K562 (cell line): ENCODE measurements around the gene AGBL1. TPM values are rescaled to one million over a fixed set of nuclear protein-coding genes. Genes with fewer than 3 reads are reported as not detected.

ENCODE experiments used
- ATAC-seq: fragments of 200-7000 bp; cut with Tn5 transposase; 3 replicates; pipeline ENCODE4 v1.9.1; 2020; ENCODE audit warnings: moderate library complexity
- BruUV-seq: library from RNA; stranded (reverse); fragments of 400-500 nt; replicated peaks from 2 replicates; lab custom pipeline; 2021; lab: Mats Ljungman, UMichigan
- CTCF ChIA-PET: fragments of 300-600 bp; formaldehyde crosslinking; extraction: SDS; loops from one replicate; lab custom pipeline; 2021; ENCODE audit warnings: low intra/inter-chr PET ratio; lab: Yijun Ruan, JAX
- POLR2A ChIA-PET: fragments of 300-600, 350-650 bp; sonication (Branson Sonifier 250); formaldehyde crosslinking; extraction: SDS; loops from one replicate; lab custom pipeline; 2021; ENCODE audit warnings: antibody characterized with exemption, inconsistent platforms; lab: Yijun Ruan, JAX
- DNase-seq, 4 experiments: peaks; one replicate each; pipeline versions ENCODE4 v3.0.0 to v3.0.0-alpha.2; 2011 to 2018; ENCODE audit warnings: low spot score in 3 of 4, mixed read lengths in 3 of 4; ENCODE audit errors: extremely low read depth in 1 of 4
- FAIRE-seq: peaks from 2 replicates; lab custom pipeline; 2011; peaks lifted over from hg19 to GRCh38; lab: Jason Lieb, UNC
- H2AFZ ChIP-seq: 2 replicates; pipeline ENCODE4 v1.6.0; 2011; ENCODE audit warnings: low read depth, low read length, control low read depth, inconsistent platforms
- H3K27ac ChIP-seq: fragments of 200-600 bp; 3 replicates; pipeline ENCODE4 v1.8.0; 2011; ENCODE audit warnings: low read depth, mild to moderate bottlenecking, control low read depth, inconsistent platforms, low read length, moderate library complexity, mixed read lengths; ENCODE audit errors: extremely low read depth
- H3K27me3 ChIP-seq, 2 experiments: fragments of 300-600 bp in 1 of 2; 2 replicates in 1 of 2; 3 replicates in 1 of 2; pipeline versions ENCODE4 v1.6.0 to v1.8.0; 2011; ENCODE audit warnings: inconsistent platforms in 2 of 2, low read length in 2 of 2, mild to moderate bottlenecking in 1 of 2, mixed read lengths in 1 of 2, moderate library complexity in 1 of 2; ENCODE audit not compliant: control insufficient read depth in 2 of 2, insufficient read depth in 2 of 2
- H3K36me3 ChIP-seq: fragments of 300-600 bp; 3 replicates; pipeline ENCODE4 v1.8.0; 2011; ENCODE audit warnings: mild to moderate bottlenecking, low read length, inconsistent platforms; ENCODE audit not compliant: control insufficient read depth, insufficient read depth
- H3K4me1 ChIP-seq, 2 experiments: fragments of 200-600 bp in 1 of 2; replicated peaks in 1 of 2; 2 replicates in 1 of 2; 3 replicates in 1 of 2; pipeline versions ENCODE4 v1.5.1 to v1.8.0; 2011; ENCODE audit warnings: inconsistent platforms in 2 of 2, low read length in 2 of 2, mild to moderate bottlenecking in 1 of 2, mixed read lengths in 1 of 2, moderate library complexity in 1 of 2; ENCODE audit not compliant: control insufficient read depth in 2 of 2, insufficient read depth in 2 of 2
- H3K4me2 ChIP-seq: 2 replicates; pipeline ENCODE4 v1.6.1; 2011; ENCODE audit warnings: low read length, control low read depth, inconsistent platforms, mixed read lengths; ENCODE audit not compliant: insufficient read depth
- H3K4me3 ChIP-seq: fragments of 200-600 bp; sonication (generic), shearing (Covaris generic); 2 replicates; pipeline ENCODE4 v1.5.1; 2016; ENCODE audit warnings: control low read depth, inconsistent platforms
- H3K79me2 ChIP-seq: fragments of 200-600 bp; 3 replicates; pipeline ENCODE4 v1.8.0; 2011; ENCODE audit warnings: low read length, inconsistent platforms; ENCODE audit not compliant: control insufficient read depth, insufficient read depth
- H3K9ac ChIP-seq, 2 experiments: 2 replicates each; pipeline versions ENCODE4 v1.6.0 to v1.6.1; 2011; ENCODE audit warnings: low read depth in 2 of 2, low read length in 2 of 2, control low read depth in 1 of 2, inconsistent platforms in 1 of 2, mild to moderate bottlenecking in 1 of 2, mixed read lengths in 1 of 2; ENCODE audit not compliant: insufficient read depth in 1 of 2
- H3K9me1 ChIP-seq: one replicate; pipeline ENCODE4 v1.6.0; 2011; ENCODE audit warnings: inconsistent platforms, mild to moderate bottlenecking, low read length, moderate library complexity; ENCODE audit not compliant: control insufficient read depth, insufficient read depth
- H3K9me3 ChIP-seq: replicated peaks from 2 replicates; pipeline ENCODE4 v1.5.1; 2011; ENCODE audit warnings: low read depth, low read length, inconsistent platforms; ENCODE audit not compliant: control insufficient read depth, insufficient read depth
- H4K20me1 ChIP-seq: replicated peaks from 2 replicates; pipeline ENCODE4 v1.6.1; 2011; ENCODE audit warnings: low read length, inconsistent platforms, mixed read lengths; ENCODE audit not compliant: control insufficient read depth, insufficient read depth
- ARNT ChIP-seq, 2 experiments: fragments of 450-650 bp; IDR thresholded peaks; 2 replicates each; pipeline ENCODE4 v1.6.1; 2016; ENCODE audit warnings: mild to moderate bottlenecking in 1 of 2
- BHLHE40 ChIP-seq: IDR thresholded peaks from 2 replicates; pipeline ENCODE4 v1.6.1; 2011; ENCODE audit warnings: low read length, improper control_type of control experiment
- CBX2 ChIP-seq: fragments of 200-600 bp; sonication (generic); IDR thresholded peaks from one replicate; pipeline ENCODE4 v1.6.1; 2012; ENCODE audit warnings: mild to moderate bottlenecking, low read length, inconsistent platforms; ENCODE audit not compliant: insufficient read depth, poor library complexity, severe bottlenecking
- CTBP1 ChIP-seq: fragments of 450-650 bp; IDR thresholded peaks from 2 replicates; pipeline ENCODE4 v1.6.1; 2016; ENCODE audit warnings: borderline replicate concordance
- HMGN3 ChIP-seq: IDR thresholded peaks from 2 replicates; pipeline ENCODE4 v1.6.1; 2011; ENCODE audit warnings: borderline replicate concordance, low read depth, mild to moderate bottlenecking, mixed read lengths, low read length; ENCODE audit not compliant: insufficient read length; ENCODE audit errors: extremely low read depth
- PRMT5 ChIP-seq: sonication (generic); formaldehyde crosslinking; IDR thresholded peaks from 2 replicates; pipeline ENCODE4 v1.5.0; 2020; ENCODE audit warnings: missing genetic modification reagents
- PTTG1 ChIP-seq: fragments of 450-650 bp; IDR thresholded peaks from 2 replicates; pipeline ENCODE4 v1.6.1; 2016; ENCODE audit warnings: low read depth, mild to moderate bottlenecking, missing genetic modification characterization, missing compliant biosample characterization
- STAT5B ChIP-seq: fragments of 250-450 bp; sonication (Bioruptor Pico); IDR thresholded peaks from 2 replicates; pipeline ENCODE4 v1.8.0; 2021; ENCODE audit warnings: mild to moderate bottlenecking, inconsistent platforms
- WGBS: fragments of 100-300 bp; shearing (Covaris generic); methylation state at CpG from one replicate; pipeline ENCODE4 v1.1.6; 2016; ENCODE audit warnings: low coverage, mixed read lengths; ENCODE audit not compliant: insufficient coverage; ENCODE audit errors: missing lambda C conversion rate; 5-methylcytosine and 5-hydroxymethylcytosine counted together
- in situ Hi-C: fragments of 300-500 bp; cut with MboI; formaldehyde crosslinking; loops from 4 replicates; pipeline ENCODE4 v1.15.0; 2018; ENCODE audit warnings: inconsistent platforms, mixed read lengths
- intact Hi-C: fragments of 100-400 bp; cut with micrococcal nuclease; formaldehyde crosslinking; loops from 2 replicates; pipeline ENCODE4 v1.14.2; 2022
- polyA plus RNA-seq, 8 experiments: library from polyadenylated mRNA; depleted of rRNA in 4 of 8; stranded (reverse) in 5 of 8; unstranded in 3 of 8; fragments of >200 nt; fragmentation: Nextera tagmentation in 2 of 8; fragmentation: Illumina TruSeq in 1 of 8; extraction: Ambion mirVana in 2 of 8; extraction: Trizol in 1 of 8; gene quantifications; 2 replicates each; pipeline versions ENCODE4 v1.2.1 to v1.2.3, GENCODE V29; 2011 to 2014; ENCODE audit warnings: inconsistent platforms in 1 of 8, missing spikeins in 1 of 8
- total RNA-seq, 7 experiments: library from RNA; depleted of rRNA in 6 of 7; stranded (reverse); fragments of >200 nt in 6 of 7; fragmentation: Illumina TruSeq in 2 of 7; extraction: Trizol in 2 of 7; gene quantifications; 2 replicates each; pipeline versions ENCODE4 v1.2.1 to v1.2.3, GENCODE V29; 2011 to 2021; ENCODE audit warnings: low replicate concordance in 1 of 7
- TF ChIP-seq, protein P1 (sequence below): fragments of 450-650 bp; IDR thresholded peaks from 2 replicates; pipeline ENCODE4 v1.6.1; 2016; ENCODE audit warnings: low read depth, mild to moderate bottlenecking, moderate library complexity
- TF ChIP-seq, protein P2 (sequence below): fragments of 450-650 bp; IDR thresholded peaks from one replicate; pipeline ENCODE4 v1.6.1; 2018; ENCODE audit warnings: mild to moderate bottlenecking, moderate library complexity; ENCODE audit not compliant: partially characterized antibody
- TF ChIP-seq, protein P3 (sequence below): sonication (generic); formaldehyde crosslinking; IDR thresholded peaks from 2 replicates; pipeline ENCODE4 v1.8.1; 2023; ENCODE audit warnings: mild to moderate bottlenecking, missing genetic modification reagents

Gene AGBL1
- total and polyA plus RNA-seq, 9 of the 15 experiments (the other 6 are each of a cell fraction or from before 2014, with no cell fraction given): not detected

DNA sequence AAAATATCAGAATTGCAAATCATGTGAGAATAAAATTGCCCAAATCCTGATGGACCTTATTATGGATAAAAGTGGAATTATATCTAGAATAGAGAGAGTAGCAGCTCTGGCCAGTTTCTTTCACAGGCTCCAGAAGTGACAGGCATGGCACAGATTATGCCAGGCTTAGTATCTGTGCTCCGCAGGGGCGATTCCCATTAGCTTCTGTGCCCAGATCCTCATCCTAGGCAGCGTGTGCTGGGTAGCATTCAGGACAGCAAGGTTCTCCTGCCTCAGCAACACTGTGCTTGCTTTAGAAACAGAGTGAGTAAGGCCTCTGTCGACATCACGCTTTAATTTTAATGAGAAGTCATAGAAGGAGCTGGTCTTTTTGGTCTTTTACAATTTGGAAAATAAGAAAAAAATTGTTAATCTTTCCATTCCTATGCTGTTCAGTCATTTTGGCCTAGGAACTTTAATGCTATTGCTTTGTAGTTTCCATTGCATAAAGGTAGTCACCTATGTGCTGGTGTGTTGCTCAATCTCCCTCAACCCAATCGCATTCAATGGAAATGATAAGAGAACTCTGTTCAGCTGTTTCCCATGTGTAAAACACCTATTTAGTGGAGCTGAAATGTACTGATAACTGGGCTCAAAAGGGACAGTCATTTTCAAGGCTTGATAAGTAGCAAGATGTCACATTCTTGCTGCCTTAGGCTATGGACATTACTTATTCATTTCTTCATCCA lies 770.1 kb downstream of the AGBL1 start:
- TF ChIP-seq STAT5B (CRISPR knock-in tag) (no peak), ARNT (IDR thresholded peaks at IDR 0.05) (no peak), CTBP1 (no peak), PRMT5 (CRISPR knock-in tag) (no peak)
- TF ChIP-seq, all 486 proteins: peak for 0
- Histone ChIP-seq H3K4me1 (no peaks in the 10 kb centered on the region), H3K9ac (no peak overlapping the region), H3K9me1 (no peaks in the 10 kb centered on the region), H3K4me2 (no peak overlapping the region), H3K4me3 (no peak overlapping the region), H3K36me3 (no peaks in the 10 kb centered on the region), H4K20me1 (no peaks in the 10 kb centered on the region), H3K27me3 (no peaks in the 10 kb centered on the region), H3K27ac (no peak overlapping the region), H3K79me2 (no peaks in the 10 kb centered on the region), H3K9me3 (no peaks in the 10 kb centered on the region), H2AFZ (no peak overlapping the region)
- intact Hi-C loops: no loop called here
- no peak for FAIRE-seq
- DNase-seq: no peak
- in situ Hi-C loops: no loop called here
- ChIA-PET POLR2A (no interaction called here), CTCF (no interaction called here)
- ATAC-seq: no peak
- no TSS peak for BruUV-seq
- 0% methylated on average over 6 of the region's 6 CpGs for WGBS

DNA sequence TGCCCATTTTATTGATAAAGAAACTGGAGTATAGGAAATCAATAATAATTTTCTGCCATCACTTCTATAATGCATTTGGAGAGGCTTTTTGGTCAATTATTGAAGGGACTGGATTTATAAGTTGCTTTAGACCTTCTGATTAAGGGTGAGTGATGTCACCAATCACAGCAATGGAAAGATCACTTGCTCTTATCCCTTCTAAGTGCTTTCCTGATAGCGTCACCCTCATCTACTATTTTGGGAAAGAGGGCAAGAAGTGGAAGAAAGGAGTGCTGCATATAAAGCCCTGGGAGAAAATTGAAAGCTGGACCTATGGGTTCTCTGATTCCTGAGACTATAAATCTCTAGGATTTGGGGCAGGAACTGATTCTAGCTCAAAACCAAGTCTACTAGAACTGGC lies 771.3 kb downstream of the AGBL1 start:
- Histone ChIP-seq H3K4me1 (no peaks in the 10 kb centered on the region), H3K79me2 (no peaks in the 10 kb centered on the region), H3K36me3 (no peaks in the 10 kb centered on the region), H3K9me1 (no peaks in the 10 kb centered on the region), H3K4me2 (no peak overlapping the region), H2AFZ (no peak overlapping the region), H3K27ac (no peak overlapping the region), H3K4me3 (no peak overlapping the region), H4K20me1 (no peaks in the 10 kb centered on the region), H3K9me3 (no peaks in the 10 kb centered on the region), H3K9ac (no peak overlapping the region), H3K27me3 (no peaks in the 10 kb centered on the region)
- no peak for FAIRE-seq
- ChIA-PET POLR2A (no interaction called here), CTCF (no interaction called here)
- WGBS: 0% methylated on average over 1 of the region's 1 CpG
- intact Hi-C loops: no loop called here
- in situ Hi-C loops: no loop called here
- DNase-seq: no peak
- no TSS peak for BruUV-seq
- no peak for ATAC-seq
- TF ChIP-seq BHLHE40 (no peak), HMGN3 (no peak), CBX2 (no peak), PTTG1 (tag) (no peak)
- TF ChIP-seq, protein P1, sequence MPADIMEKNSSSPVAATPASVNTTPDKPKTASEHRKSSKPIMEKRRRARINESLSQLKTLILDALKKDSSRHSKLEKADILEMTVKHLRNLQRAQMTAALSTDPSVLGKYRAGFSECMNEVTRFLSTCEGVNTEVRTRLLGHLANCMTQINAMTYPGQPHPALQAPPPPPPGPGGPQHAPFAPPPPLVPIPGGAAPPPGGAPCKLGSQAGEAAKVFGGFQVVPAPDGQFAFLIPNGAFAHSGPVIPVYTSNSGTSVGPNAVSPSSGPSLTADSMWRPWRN: no peak
- TF ChIP-seq, protein P2, sequence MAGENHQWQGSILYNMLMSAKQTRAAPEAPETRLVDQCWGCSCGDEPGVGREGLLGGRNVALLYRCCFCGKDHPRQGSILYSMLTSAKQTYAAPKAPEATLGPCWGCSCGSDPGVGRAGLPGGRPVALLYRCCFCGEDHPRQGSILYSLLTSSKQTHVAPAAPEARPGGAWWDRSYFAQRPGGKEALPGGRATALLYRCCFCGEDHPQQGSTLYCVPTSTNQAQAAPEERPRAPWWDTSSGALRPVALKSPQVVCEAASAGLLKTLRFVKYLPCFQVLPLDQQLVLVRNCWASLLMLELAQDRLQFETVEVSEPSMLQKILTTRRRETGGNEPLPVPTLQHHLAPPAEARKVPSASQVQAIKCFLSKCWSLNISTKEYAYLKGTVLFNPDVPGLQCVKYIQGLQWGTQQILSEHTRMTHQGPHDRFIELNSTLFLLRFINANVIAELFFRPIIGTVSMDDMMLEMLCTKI: no peak
- TF ChIP-seq, protein P3, sequence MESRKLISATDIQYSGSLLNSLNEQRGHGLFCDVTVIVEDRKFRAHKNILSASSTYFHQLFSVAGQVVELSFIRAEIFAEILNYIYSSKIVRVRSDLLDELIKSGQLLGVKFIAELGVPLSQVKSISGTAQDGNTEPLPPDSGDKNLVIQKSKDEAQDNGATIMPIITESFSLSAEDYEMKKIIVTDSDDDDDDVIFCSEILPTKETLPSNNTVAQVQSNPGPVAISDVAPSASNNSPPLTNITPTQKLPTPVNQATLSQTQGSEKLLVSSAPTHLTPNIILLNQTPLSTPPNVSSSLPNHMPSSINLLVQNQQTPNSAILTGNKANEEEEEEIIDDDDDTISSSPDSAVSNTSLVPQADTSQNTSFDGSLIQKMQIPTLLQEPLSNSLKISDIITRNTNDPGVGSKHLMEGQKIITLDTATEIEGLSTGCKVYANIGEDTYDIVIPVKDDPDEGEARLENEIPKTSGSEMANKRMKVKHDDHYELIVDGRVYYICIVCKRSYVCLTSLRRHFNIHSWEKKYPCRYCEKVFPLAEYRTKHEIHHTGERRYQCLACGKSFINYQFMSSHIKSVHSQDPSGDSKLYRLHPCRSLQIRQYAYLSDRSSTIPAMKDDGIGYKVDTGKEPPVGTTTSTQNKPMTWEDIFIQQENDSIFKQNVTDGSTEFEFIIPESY (CRISPR knock-in tag): no peak
